GM13977 (cell line): Measurements from ENCODE around the gene CFAP74.

Source experiments
- DNase-seq: peaks from one replicate; pipeline ENCODE4 v3.0.0; 2012; ENCODE audit warnings: low spot score
- CTCF ChIP-seq: IDR thresholded peaks from 2 replicates; pipeline ENCODE4 v1.5.1; 2012; ENCODE audit warnings: mild to moderate bottlenecking, control low read depth; ENCODE audit not compliant: insufficient read depth; ENCODE audit errors: extremely low read depth, missing control alignments
- in situ Hi-C: fragments of 300-500 bp; cut with MboI; formaldehyde crosslinking; loops from one replicate; pipeline ENCODE4 v1.12.0; 2022; ENCODE audit warnings: low sequenced_read_pairs, low pct_unique_long_range_greater_than_20kb, mixed read lengths, inconsistent platforms; ENCODE audit not compliant: unreplicated experiment

Gene CFAP74

GRCh38 chr1:2014181-2014580, 10.6 kb upstream of the CFAP74 start:
- in situ Hi-C loops = no loop called here
- no peak for TF ChIP-seq CTCF
- no peak for DNase-seq

DNA sequence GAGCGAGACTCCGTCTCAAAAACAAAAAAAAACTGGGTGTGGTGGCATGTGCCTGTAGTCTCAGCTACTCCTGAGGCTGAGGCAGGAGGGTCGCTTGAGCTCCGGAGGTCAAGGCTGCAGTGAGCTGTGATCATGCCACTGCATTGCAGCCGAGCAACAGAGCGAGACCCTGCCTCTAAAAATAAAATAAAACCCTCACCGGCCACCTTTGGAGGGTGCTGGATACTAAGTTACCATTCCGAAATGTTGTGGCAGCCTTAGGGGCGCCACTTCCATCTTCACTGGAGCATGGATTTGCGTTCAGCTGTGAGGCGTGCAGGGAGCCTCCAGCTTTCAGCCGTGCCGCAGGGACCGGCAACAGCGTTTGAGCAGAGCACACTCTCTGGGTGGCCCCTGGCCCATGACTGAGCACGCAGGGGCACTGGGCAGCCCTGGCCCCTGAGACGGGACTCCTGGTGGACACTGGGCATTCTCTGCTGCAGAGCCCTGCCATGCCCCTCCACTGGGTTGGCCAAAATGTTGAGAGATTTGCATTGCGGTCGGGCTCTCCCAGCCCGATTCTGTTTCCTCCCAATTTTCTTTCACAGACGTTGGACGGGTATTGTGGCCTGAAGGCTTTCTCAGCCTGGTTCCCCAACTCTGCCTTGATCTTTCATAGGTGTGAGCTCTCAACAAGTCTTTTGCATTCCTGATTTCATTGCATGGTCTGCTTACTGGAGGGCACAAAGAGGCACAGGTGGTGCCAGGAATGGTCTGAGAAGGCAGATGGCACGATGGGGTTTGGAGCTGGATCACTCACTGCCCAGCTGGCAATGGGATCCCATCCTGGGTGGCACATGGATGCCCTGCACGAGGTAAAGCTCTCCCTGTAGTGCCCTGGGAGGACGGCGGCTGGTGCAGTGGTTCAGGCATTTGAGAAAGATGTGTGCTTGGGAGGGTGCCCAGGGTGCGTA, 5.8 kb upstream of the CFAP74 start:
- in situ Hi-C loops = no loop called here
- no peak for TF ChIP-seq CTCF

DNA sequence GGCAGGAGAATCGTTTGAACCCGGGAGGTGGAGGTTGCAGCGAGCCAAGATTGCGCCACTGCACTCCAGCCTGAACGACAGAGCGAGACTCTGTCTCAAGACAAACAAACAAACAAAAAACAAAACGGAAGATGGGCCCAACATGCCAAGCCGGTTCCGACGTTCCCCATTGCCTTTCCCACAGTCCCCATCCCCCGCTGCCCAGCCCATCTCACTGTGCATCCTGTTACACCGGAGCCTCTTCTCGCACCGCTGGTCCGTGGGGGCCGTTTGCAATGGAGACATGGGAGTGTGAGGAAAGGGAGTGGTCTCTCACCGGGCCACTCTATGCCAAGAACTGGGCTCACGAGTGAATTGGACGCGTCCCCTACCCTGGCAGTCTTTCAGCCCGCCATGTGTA, 1.3 kb upstream of the CFAP74 start:
- DNase-seq = no peak
- TF ChIP-seq CTCF = no peak
- in situ Hi-C loops = no loop called here

More for the DNA sequence above, 5.8 kb upstream of the CFAP74 start:
- DNase-seq = no peak

DNA sequence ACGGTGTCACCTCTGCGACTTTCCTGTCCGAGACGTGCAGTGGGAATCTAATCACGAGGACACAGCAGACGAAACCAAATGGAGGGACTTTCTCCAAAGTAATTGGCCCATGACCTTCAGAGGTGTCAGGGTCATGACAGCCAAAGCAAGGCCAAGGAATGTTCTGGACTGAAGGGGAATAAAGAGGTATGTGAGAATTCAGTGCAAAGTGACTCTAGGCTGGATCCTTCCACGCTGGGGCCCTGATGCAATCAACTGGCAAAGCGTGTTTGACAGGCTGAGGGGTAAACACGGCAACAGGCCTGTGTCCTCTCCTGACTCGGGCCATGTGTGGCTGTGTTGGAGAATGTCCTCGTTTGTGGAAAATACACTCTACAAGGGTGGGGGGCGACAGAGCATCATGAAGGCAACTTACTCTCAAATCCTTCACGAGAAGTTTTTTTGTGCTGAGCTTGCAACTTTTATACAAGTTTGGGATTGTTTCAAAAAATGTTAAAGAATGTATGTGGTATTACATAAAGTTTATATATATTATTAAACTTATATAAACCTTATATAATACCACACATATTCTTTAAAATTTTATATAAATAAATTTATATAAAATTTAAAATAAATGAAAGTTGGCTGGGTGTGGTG, 1.7 kb downstream of the CFAP74 start:
- in situ Hi-C loops = no loop called here
- no peak for TF ChIP-seq CTCF
- no peak for DNase-seq

DNA sequence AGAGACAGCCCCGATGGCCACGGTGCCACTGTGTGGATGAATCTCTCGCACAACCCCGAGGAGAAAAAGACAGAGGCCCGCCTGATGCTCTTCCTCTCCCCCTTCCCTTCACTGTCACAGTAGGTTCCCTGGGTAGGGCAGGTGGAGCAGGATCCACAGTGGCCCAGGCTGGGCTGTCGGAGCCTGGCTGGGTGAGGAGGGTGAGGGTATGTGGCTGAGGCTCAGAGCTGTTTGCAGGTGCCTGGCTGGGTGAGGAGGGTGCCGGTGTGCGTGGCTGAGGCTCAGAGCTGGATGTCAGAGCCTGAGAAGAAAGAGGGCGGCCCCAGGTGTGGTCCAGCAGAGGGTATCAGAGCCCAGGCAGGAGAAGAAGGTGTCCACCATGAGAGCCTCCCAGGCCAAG, 2.7 kb downstream of the CFAP74 start:
- no peak for TF ChIP-seq CTCF
- in situ Hi-C loops = no loop called here
- no peak for DNase-seq

GRCh38 chr1:2000432-2000831, 3.2 kb downstream of the CFAP74 start:
- in situ Hi-C loops = no loop called here
- no peak for TF ChIP-seq CTCF
- no peak for DNase-seq
